Fibroblast of the aortic adventitia (primary cell): Measurements from ENCODE around the gene PIK3CB. TPM values are rescaled to one million over a fixed set of nuclear protein-coding genes. Genes with fewer than 3 reads are reported as not detected.
"Not testable (repeated sequence)": the region's sequence is repeated elsewhere in the genome, so short reads cannot be mapped to it uniquely, and the experiment has no call there.

Experiments
- DNase-seq: peaks from one replicate; pipeline ENCODE4 v3.0.0-alpha.2; 2010; ENCODE audit warnings: low read depth
- H3K4me3 ChIP-seq: 2 replicates; pipeline ENCODE4 v1.5.1; 2011; ENCODE audit warnings: low read depth, mild to moderate bottlenecking, control low read depth, low read length, moderate library complexity
- CTCF ChIP-seq: IDR thresholded peaks from 2 replicates; pipeline ENCODE4 v1.5.1; 2011; ENCODE audit warnings: mild to moderate bottlenecking, low read length, control low read depth, inconsistent platforms; ENCODE audit not compliant: insufficient read depth
- total RNA-seq: library from RNA; depleted of rRNA; stranded (reverse); fragments of >200 nt; gene quantifications from 2 replicates; pipeline ENCODE4 v1.2.3, GENCODE V29; 2012; ENCODE audit warnings: low replicate concordance

The PIK3CB gene
- total RNA-seq, 1 donor: 9.9 TPM

GRCh38 chr3:138740072-138740471 is 94.7 kb downstream of the PIK3CB start:
- TF ChIP-seq CTCF: no peak
- no peak overlapping the region for H3K4me3 ChIP-seq
- no peak for DNase-seq

GRCh38 chr3:138732456-138732855 is 102.3 kb downstream of the PIK3CB start:
- no peak for DNase-seq
- no peak overlapping the region for H3K4me3 ChIP-seq
- no peak for TF ChIP-seq CTCF

GRCh38 chr3:138726946-138727730 is 107.6 kb downstream of the PIK3CB start:
- no peak overlapping the region for H3K4me3 ChIP-seq
- DNase-seq: peak; percentile 14
- no peak for TF ChIP-seq CTCF

- H3K4me3 ChIP-seq, DNase-seq: not testable (repeated sequence)
These were observed 108.7 kb downstream of the PIK3CB start for GRCh38 chr3:138726042-138726441.

- no peak overlapping the region for H3K4me3 ChIP-seq
- TF ChIP-seq CTCF: no peak
- no peak for DNase-seq
These were observed 109.6 kb downstream of the PIK3CB start for GRCh38 chr3:138725116-138725515.

- no peak for TF ChIP-seq CTCF
- no peak overlapping the region for H3K4me3 ChIP-seq
- DNase-seq: no peak
These were observed 110.3 kb downstream of the PIK3CB start for GRCh38 chr3:138724443-138724842.

- no peak overlapping the region for H3K4me3 ChIP-seq
- no peak for DNase-seq
- no peak for TF ChIP-seq CTCF
These were observed 115.9 kb downstream of the PIK3CB start for GRCh38 chr3:138718849-138719248.
